RWPE1 (cell line): Measurements from ENCODE around the gene COX6B2.

Experiments
- CTCF ChIA-PET: fragments of 350-600 bp; sonication (Branson Sonifier 250); formaldehyde crosslinking; extraction: SDS; loops from one replicate; lab custom pipeline; 2021; lab: Yijun Ruan, JAX
- POLR2A ChIA-PET: fragments of 400-600 bp; formaldehyde crosslinking; extraction: SDS; loops from one replicate; lab custom pipeline; 2020; ENCODE audit warnings: antibody characterized with exemption; ENCODE audit not compliant: low non-redundant PET; lab: Yijun Ruan, JAX
- DNase-seq: peaks from one replicate; pipeline ENCODE4 v3.0.0; 2012; ENCODE audit warnings: low spot score
- H3K27ac ChIP-seq: fragments of 450-650 bp; 2 replicates; pipeline ENCODE4 v1.5.1; 2017
- CTCF ChIP-seq: fragments of 450-650 bp; conservative IDR thresholded peaks from 2 replicates; pipeline ENCODE4 v1.5.1; 2017; ENCODE audit warnings: low read depth, mild to moderate bottlenecking

The COX6B2 gene

GRCh38 chr19:55353803-55354697 lies 469 bp downstream of the COX6B2 start:
- no peak for TF ChIP-seq CTCF
- POLR2A ChIA-PET: interaction anchor here (0.5 to 0.6 kb wide), 2 partner anchors 14 to 30 kb away, joined by 3 to 4 read pairs; partner anchors contain the start of gene TMEM238
- H3K27ac ChIP-seq: peak overlapping the region; percentile 97
- DNase-seq: peak; percentile 89
- CTCF ChIA-PET: interaction anchor here (1.0 kb wide), 1 partner anchor 53 kb away, joined by 3 read pairs; no protein-coding TSS in a partner anchor

GRCh38 chr19:55353356-55353802 lies 1.1 kb downstream of the COX6B2 start:
- ChIA-PET CTCF (interaction anchor here (1.0 kb wide), 1 partner anchor 52 kb away, joined by 3 read pairs; no protein-coding TSS in a partner anchor), POLR2A (interaction anchor here (0.5 to 0.6 kb wide), 2 partner anchors 15 to 31 kb away, joined by 3 to 4 read pairs; partner anchors contain the start of gene TMEM238)
- TF ChIP-seq CTCF: no peak
- peak overlapping the region; percentile 97 for H3K27ac ChIP-seq
- no peak for DNase-seq

- TF ChIP-seq CTCF: no peak
- ChIA-PET CTCF (interaction anchor here (0.5 to 1.0 kb wide), 3 partner anchors 31 to 114 kb away, joined by 3 to 4 read pairs (median 3); partner anchors contain the start of gene TMEM238), POLR2A (no interaction called here)
- DNase-seq: no peak
- peak overlapping the region; percentile 97; the same call in 1 of the 2 replicates for H3K27ac ChIP-seq
These were observed 1.9 kb downstream of the COX6B2 start for GRCh38 chr19:55352549-55353145.

GRCh38 chr19:55352040-55352439 lies 2.5 kb downstream of the COX6B2 start:
- POLR2A ChIA-PET: interaction anchor here (0.6 to 0.9 kb wide), 2 partner anchors 72 to 254 kb away, joined by 3 read pairs; no protein-coding TSS in a partner anchor
- no peak for DNase-seq
- TF ChIP-seq CTCF: no peak
- H3K27ac ChIP-seq: peak overlapping the region; percentile 97
- CTCF ChIA-PET: interaction anchor here (0.5 to 0.8 kb wide), 3 partner anchors 32 to 113 kb away, joined by 3 to 4 read pairs (median 3); partner anchors contain the start of gene TMEM238

- H3K27ac ChIP-seq: peak overlapping the region; percentile 97
- no peak for TF ChIP-seq CTCF
- POLR2A ChIA-PET: no interaction called here
- no peak for DNase-seq
- CTCF ChIA-PET: no interaction called here
These were observed 3.8 kb downstream of the COX6B2 start for GRCh38 chr19:55350620-55351315.
